ENCODE results near the gene RBBP5. TPM values are rescaled to one million over a fixed set of nuclear protein-coding genes. Genes with fewer than 3 reads are reported as not detected.

Gene RBBP5
- total RNA-seq, 1 experiment from 2014 or later: 17.9 TPM

DNA sequence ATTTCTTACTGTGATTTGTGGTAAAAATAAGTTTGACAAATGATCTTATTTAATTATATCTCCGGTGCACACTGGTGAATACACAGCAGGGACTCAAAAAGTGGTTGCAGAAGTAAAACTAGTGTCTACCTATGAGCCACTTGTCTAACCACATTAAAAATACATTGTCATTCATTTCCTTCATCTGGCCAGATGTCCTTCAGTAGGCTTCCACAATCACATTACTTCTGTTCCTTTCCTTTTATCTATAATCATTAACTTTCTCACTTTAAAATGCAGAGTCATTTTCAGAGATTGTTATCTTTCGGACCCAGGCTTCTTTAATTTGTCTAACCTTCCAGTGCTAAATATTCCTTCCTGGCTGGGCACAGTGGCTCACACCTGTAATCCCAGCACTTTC, 3.0 kb downstream of the RBBP5 start:
- Histone ChIP-seq H3K36me3 (ENCODE audit: low read depth) (peaks cover 21% of the 10 kb centered on the region), H4K20me1 (ENCODE audit: insufficient read depth) (peaks cover 9% of the 10 kb centered on the region; the same call in 1 of the 2 replicates), H2AFZ (no peak overlapping the region), H3K4me2 (no peak overlapping the region), H3K4me1 (replicated peaks; ENCODE audit: insufficient read depth) (peaks cover 13% of the 10 kb centered on the region), H3K9me3 (ENCODE audit: insufficient read depth, low read depth) (no peaks in the 10 kb centered on the region), H3K9me2 (ENCODE audit: insufficient read depth) (no peaks in the 10 kb centered on the region), H3K4me3 (no peak overlapping the region), H3F3A (ENCODE audit: insufficient read depth, low read depth) (no peaks in the 10 kb centered on the region), H3K79me2 (ENCODE audit: low read depth) (peaks cover 39% of the 10 kb centered on the region), H3K27ac (no peak overlapping the region), H3K27me3 (ENCODE audit: insufficient read depth, low read depth) (no peaks in the 10 kb centered on the region)
- intact Hi-C loops (cut with micrococcal nuclease; ENCODE audit: unreplicated experiment): no loop called here
- POLR2A ChIA-PET (ENCODE audit: unreplicated experiment): no interaction called here
- TF ChIP-seq, protein P1, sequence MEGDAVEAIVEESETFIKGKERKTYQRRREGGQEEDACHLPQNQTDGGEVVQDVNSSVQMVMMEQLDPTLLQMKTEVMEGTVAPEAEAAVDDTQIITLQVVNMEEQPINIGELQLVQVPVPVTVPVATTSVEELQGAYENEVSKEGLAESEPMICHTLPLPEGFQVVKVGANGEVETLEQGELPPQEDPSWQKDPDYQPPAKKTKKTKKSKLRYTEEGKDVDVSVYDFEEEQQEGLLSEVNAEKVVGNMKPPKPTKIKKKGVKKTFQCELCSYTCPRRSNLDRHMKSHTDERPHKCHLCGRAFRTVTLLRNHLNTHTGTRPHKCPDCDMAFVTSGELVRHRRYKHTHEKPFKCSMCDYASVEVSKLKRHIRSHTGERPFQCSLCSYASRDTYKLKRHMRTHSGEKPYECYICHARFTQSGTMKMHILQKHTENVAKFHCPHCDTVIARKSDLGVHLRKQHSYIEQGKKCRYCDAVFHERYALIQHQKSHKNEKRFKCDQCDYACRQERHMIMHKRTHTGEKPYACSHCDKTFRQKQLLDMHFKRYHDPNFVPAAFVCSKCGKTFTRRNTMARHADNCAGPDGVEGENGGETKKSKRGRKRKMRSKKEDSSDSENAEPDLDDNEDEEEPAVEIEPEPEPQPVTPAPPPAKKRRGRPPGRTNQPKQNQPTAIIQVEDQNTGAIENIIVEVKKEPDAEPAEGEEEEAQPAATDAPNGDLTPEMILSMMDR (conservative IDR thresholded peaks at IDR 0.05): no peak
- TF ChIP-seq EZH2 (IDR thresholded peaks at IDR 0.05; ENCODE audit: low read depth): no peak
- no TSS peak for BruUV-seq (replicated peaks)
- DNase-seq: no peak
- CTCF ChIA-PET: interaction anchor here (0.6 kb wide), 1 partner anchor 600 kb away, joined by 3 read pairs; no protein-coding TSS in a partner anchor

DNA sequence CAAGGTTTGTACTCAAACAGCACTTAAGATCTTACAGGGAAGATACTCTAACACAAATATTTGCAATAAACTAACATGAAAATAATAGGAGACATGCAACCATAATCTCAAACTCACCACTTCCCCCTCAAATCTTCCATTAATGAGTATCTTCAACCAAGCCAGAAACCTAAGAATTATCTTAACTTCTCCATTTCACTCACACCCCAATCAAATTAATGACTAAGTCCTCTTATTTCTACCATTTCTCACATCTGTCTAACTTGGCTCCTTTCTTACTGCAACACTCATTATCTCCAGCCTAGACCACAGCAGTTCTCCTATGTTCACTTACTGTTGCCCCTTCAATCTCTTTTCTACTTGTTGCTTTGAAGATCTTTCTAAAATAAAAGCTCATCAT, 10.4 kb downstream of the RBBP5 start:
- no peaks in the 10 kb centered on the region for H3K27me3 ChIP-seq (ENCODE audit: insufficient read depth, low read depth)
- CTCF ChIA-PET: no interaction called here
- H3K9me2 ChIP-seq (ENCODE audit: insufficient read depth): no peaks in the 10 kb centered on the region
- no peak overlapping the region for H3K4me2 ChIP-seq
- H4K20me1 ChIP-seq (ENCODE audit: insufficient read depth): 0 out of 2 replicates have a peak, but pooled peaks cover 6% of the 10 kb centered on the region
- H3K9me3 ChIP-seq (ENCODE audit: insufficient read depth, low read depth): no peaks in the 10 kb centered on the region
- TF ChIP-seq EZH2 (IDR thresholded peaks at IDR 0.05; ENCODE audit: low read depth): no peak
- TF ChIP-seq, protein P1 (conservative IDR thresholded peaks at IDR 0.05): no peak
- no peaks in the 10 kb centered on the region for H3F3A ChIP-seq (ENCODE audit: insufficient read depth, low read depth)
- H2AFZ ChIP-seq: no peak overlapping the region
- POLR2A ChIA-PET (ENCODE audit: unreplicated experiment): interaction anchor here (0.5 to 0.7 kb wide), 2 partner anchors 25 to 39 kb away, joined by 3 to 4 read pairs; no protein-coding TSS in a partner anchor
- no peak for DNase-seq
- H3K27ac ChIP-seq: no peak overlapping the region
- H3K4me1 ChIP-seq (replicated peaks; ENCODE audit: insufficient read depth): no peaks in the 10 kb centered on the region
- 0 out of 2 replicates have a peak, but pooled peaks cover 5% of the 10 kb centered on the region for H3K79me2 ChIP-seq (ENCODE audit: low read depth)
- H3K36me3 ChIP-seq (ENCODE audit: low read depth): peaks cover 23% of the 10 kb centered on the region
- no TSS peak for BruUV-seq (replicated peaks)
- H3K4me3 ChIP-seq: no peak overlapping the region
- intact Hi-C loops (cut with micrococcal nuclease; ENCODE audit: unreplicated experiment): no loop called here

DNA sequence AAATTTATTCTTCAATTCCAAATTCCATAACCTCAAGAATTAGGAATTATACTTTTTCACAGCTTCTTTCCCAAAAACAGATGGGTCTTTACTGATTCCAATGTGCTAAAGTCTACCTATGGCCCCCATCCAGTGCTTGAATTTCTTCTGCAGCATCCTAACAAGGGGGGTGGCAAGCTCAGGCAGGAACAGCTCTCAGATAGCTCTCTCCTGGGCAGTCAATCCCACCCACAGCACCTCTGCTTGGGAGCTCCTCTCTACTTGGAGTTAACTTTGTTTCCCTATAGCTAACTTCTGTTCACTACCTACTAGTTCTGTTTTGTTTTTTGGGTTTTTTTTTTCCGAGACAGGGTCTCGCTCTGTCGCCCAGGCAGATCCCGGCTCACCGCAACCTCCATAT, 12.1 kb downstream of the RBBP5 start:
- Histone ChIP-seq H3K79me2 (ENCODE audit: low read depth) (no peaks in the 10 kb centered on the region), H3K9me3 (ENCODE audit: insufficient read depth, low read depth) (no peaks in the 10 kb centered on the region), H3K36me3 (ENCODE audit: low read depth) (peaks cover 33% of the 10 kb centered on the region), H3K27me3 (ENCODE audit: insufficient read depth, low read depth) (no peaks in the 10 kb centered on the region), H2AFZ (no peak overlapping the region), H3K27ac (no peak overlapping the region), H3K4me2 (no peak overlapping the region), H3F3A (ENCODE audit: insufficient read depth, low read depth) (no peaks in the 10 kb centered on the region), H3K4me3 (no peak overlapping the region), H3K9me2 (ENCODE audit: insufficient read depth) (no peaks in the 10 kb centered on the region), H3K4me1 (replicated peaks; ENCODE audit: insufficient read depth) (no peaks in the 10 kb centered on the region), H4K20me1 (ENCODE audit: insufficient read depth) (no peaks in the 10 kb centered on the region)
- TF ChIP-seq, protein P1 (conservative IDR thresholded peaks at IDR 0.05): no peak
- TF ChIP-seq EZH2 (IDR thresholded peaks at IDR 0.05; ENCODE audit: low read depth): no peak
- DNase-seq: no peak
- ChIA-PET POLR2A (ENCODE audit: unreplicated experiment) (interaction anchor here (0.5 kb wide), 1 partner anchor 890 kb away, joined by 3 read pairs; no protein-coding TSS in a partner anchor), CTCF (interaction anchor here (0.5 to 0.6 kb wide), 2 partner anchors 119 to 149 kb away, joined by 3 read pairs; no protein-coding TSS in a partner anchor)
- intact Hi-C loops (cut with micrococcal nuclease; ENCODE audit: unreplicated experiment): no loop called here
- BruUV-seq (replicated peaks): no TSS peak
